ENCODE data around the gene XPC. TPM values are rescaled to one million over a fixed set of nuclear protein-coding genes. Genes with fewer than 3 reads are reported as not detected.
A peak's percentile ranks its signal among the peaks of the same experiment; 100 is the strongest.

The XPC gene
- total and polyA plus RNA-seq, 2 donors (not counting 3 experiments of a cell fraction or from before 2014, with no cell fraction given): 11.9 to 36.8 TPM

DNA sequence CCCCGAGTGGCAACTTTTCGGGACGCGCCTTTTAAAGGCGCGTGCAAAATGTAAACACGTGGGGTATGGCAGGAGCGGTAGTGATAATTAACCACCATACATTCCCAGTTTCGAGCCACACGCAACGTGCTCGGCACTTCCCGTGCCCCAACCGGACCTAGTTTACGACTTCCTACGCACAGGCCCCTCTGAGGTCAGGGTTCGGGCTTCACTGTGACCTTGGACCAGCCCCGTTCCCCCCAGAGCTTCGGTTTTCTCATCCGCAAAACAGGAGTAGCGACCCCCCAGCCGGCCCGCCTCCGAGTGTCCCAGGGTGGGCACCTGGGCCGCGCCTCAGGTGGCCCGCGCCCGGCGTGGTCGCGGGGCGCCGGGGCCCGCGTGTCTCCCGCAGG lies 54.2 kb downstream of the XPC start:
- POLR2A ChIA-PET: interaction anchor here (0.9 to 2.6 kb wide), 4 partner anchors 10 to 227 kb away, joined by 3 to 37 read pairs (median 19); partner anchors contain the start of genes LSM3 and XPC
- no peak for DNase-seq (ENCODE audit: low read depth, low spot score)
- Histone ChIP-seq H3K9me3 (replicated peaks; ENCODE audit: control insufficient read depth, insufficient read depth, low read length) (no peaks in the 10 kb centered on the region), H3K9ac (replicated peaks; ENCODE audit: extremely low read depth, insufficient read depth, low read length) (peak overlapping the region; percentile 61), H3K36me3 (ENCODE audit: control insufficient read depth in 2 of 2, extremely low read depth in 1 of 2, insufficient read depth in 2 of 2, low read length in 2 of 2) (no peaks in the 10 kb centered on the region), H3K4me2 (ENCODE audit: insufficient read depth, low read length) (peak overlapping the region; percentile 93), H3K9me1 (replicated peaks; ENCODE audit: control insufficient read depth, extremely low read depth, insufficient read depth, low read length) (no peaks in the 10 kb centered on the region), H3K27ac (ENCODE audit: insufficient read depth, low read depth, low read length) (peak overlapping the region; percentile 25), H3K27me3 (ENCODE audit: control insufficient read depth in 2 of 2, insufficient read depth in 2 of 2, low read length in 2 of 2) (no peaks in the 10 kb centered on the region), H3K79me2 (ENCODE audit: control insufficient read depth, insufficient read depth, low read length) (peaks cover 45% of the 10 kb centered on the region), H3K4me1 (ENCODE audit: control insufficient read depth, extremely low read depth, insufficient read depth, low read length) (peaks cover 22% of the 10 kb centered on the region), H3K4me3 (replicated peaks in 1 of 3; ENCODE audit: insufficient read depth in 1 of 3, low read depth in 1 of 3, low read length in 3 of 3) (peak overlapping the region; percentile 66 to 90 (median 67)), H4K20me1 (replicated peaks; ENCODE audit: control insufficient read depth, extremely low read depth, insufficient read depth, low read length) (no peaks in the 10 kb centered on the region), H2AFZ (ENCODE audit: low read depth, low read length) (peak overlapping the region; percentile 72)
- BruUV-seq (replicated peaks): no TSS peak
- CTCF ChIA-PET: interaction anchor here (1.0 to 2.5 kb wide), 11 partner anchors 10 to 527 kb away, joined by 3 to 30 read pairs (median 5); partner anchors contain the start of genes CCDC174, LSM3 and XPC
- TF ChIP-seq MAX (IDR thresholded peaks at IDR 0.05; ENCODE audit: insufficient read depth, insufficient read length) (peak; percentile 54), JUN (IDR thresholded peaks at IDR 0.05; ENCODE audit: borderline replicate concordance, insufficient read depth, insufficient read length, low read depth) (no peak), MYC (IDR thresholded peaks at IDR 0.05; ENCODE audit: low read depth, low read length) (peak; percentile 96), POLR2AphosphoS5 (IDR thresholded peaks at IDR 0.05; ENCODE audit: insufficient read depth, low read depth, low read length) (peak; percentile 5), GATA2 (IDR thresholded peaks at IDR 0.05; ENCODE audit: insufficient read depth, insufficient read length, low read depth, low read length) (no peak)
- TF ChIP-seq, protein P1, sequence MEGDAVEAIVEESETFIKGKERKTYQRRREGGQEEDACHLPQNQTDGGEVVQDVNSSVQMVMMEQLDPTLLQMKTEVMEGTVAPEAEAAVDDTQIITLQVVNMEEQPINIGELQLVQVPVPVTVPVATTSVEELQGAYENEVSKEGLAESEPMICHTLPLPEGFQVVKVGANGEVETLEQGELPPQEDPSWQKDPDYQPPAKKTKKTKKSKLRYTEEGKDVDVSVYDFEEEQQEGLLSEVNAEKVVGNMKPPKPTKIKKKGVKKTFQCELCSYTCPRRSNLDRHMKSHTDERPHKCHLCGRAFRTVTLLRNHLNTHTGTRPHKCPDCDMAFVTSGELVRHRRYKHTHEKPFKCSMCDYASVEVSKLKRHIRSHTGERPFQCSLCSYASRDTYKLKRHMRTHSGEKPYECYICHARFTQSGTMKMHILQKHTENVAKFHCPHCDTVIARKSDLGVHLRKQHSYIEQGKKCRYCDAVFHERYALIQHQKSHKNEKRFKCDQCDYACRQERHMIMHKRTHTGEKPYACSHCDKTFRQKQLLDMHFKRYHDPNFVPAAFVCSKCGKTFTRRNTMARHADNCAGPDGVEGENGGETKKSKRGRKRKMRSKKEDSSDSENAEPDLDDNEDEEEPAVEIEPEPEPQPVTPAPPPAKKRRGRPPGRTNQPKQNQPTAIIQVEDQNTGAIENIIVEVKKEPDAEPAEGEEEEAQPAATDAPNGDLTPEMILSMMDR (IDR thresholded peaks at IDR 0.05; ENCODE audit: extremely low read depth in 1 of 2, insufficient read depth in 1 of 2, low read depth in 1 of 2, low read length in 2 of 2): no peak
- intact Hi-C loops (cut with micrococcal nuclease) (loop anchor here (1.0 to 5.0 kb wide), 2 partner anchors 228 to 467 kb away; no protein-coding TSS in a partner anchor), dilution Hi-C loops (cut with MboI; ENCODE audit: extremely low pct_ligation_motif_present, low sequenced_read_pairs) (no loop called here)
- FAIRE-seq: peak; percentile 75

All from endothelial cell of umbilical vein (primary cell).